Occipital lobe (tissue), 2 donors: ENCODE measurements around the gene LRRC49. TPM values are rescaled to one million over a fixed set of nuclear protein-coding genes. Genes with fewer than 3 reads are reported as not detected.

ENCODE experiments used
- DNase-seq: peaks from one replicate; lab custom pipeline; 2025; lab: John Stamatoyannopoulos, UW
- total RNA-seq: library from RNA; depleted of rRNA; stranded (reverse); fragments of >200 nt; gene quantifications from one replicate; pipeline ENCODE4 v1.2.3, GENCODE V29; 2014

The LRRC49 gene
- total RNA-seq, 1 donor from 2014 or later: 173 TPM

GRCh38 chr15:71051539-71051938, 158.9 kb downstream of the LRRC49 start:
- DNase-seq: no peak

- DNase-seq: no peak
Measured at GRCh38 chr15:71052356-71052755, 159.7 kb downstream of the LRRC49 start.

DNA sequence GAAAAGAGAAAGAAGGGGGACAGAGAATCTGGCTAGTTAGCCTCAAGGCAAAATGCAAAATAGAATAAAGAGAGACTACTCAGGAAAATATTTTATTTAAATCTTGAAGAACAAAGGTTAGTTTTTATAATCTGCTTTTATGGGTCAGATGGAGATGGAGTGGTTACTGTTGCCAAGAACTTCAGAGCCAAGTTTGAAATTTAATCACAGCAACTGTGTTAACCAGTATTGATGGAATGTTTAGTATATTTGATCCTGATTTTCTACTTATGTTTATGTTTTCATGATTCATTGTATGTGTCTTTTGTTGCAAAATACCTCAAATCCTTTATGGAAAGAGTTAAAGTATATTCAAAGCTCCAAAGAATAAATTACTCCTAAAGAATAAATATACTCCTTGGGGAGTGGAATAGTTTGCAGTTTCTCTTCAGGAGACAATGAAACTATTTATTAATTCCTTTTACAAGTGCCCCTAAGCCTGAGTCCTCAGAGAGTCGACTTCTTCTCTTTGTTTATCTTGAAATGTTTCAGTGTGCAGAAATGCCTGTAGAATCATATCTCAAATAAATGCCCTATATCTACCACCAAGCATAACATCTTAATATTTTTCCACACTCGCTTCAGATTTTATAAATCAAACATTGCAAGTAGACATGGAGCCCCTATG, 161.8 kb downstream of the LRRC49 start:
- DNase-seq: no peak

GRCh38 chr15:71055461-71055860, 162.8 kb downstream of the LRRC49 start:
- no peak for DNase-seq

DNA sequence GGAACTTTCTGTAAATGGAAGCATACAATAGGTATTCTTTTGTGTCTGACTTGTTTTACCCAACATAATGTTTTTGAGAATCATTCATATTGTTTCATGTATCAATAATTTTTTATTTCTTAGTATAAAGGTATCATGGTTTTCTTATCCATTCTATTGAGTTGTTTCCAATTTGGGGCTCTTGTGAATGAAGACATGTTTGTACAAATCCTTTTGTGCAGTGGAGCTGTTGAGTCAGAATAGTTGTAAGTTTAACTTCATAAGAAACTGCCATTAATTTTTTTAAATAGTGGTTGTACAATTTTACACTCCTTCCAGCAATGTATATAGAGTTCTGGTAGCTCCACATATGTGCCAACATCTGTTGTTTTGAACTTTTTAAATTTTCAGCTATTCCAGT, 163.5 kb downstream of the LRRC49 start:
- no peak for DNase-seq

DNA sequence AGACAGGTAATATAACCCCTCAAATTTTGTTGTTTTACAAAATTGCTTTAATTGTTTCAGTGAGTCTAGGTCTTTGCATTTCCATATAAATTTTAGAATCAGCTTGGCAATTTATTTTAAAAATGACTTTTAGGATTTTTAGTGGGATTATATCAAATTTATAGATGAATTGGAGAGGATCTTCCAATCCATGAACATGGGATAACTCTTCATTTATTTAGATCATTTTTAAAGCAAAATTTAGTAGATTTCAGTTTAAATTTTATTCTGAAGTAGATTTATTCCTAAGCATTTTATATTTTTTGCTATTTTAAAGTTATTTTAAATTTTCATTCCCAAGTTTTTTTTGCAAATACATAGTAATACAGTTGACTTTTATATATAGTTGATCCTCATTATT, 164.5 kb downstream of the LRRC49 start:
- DNase-seq: no peak

DNA sequence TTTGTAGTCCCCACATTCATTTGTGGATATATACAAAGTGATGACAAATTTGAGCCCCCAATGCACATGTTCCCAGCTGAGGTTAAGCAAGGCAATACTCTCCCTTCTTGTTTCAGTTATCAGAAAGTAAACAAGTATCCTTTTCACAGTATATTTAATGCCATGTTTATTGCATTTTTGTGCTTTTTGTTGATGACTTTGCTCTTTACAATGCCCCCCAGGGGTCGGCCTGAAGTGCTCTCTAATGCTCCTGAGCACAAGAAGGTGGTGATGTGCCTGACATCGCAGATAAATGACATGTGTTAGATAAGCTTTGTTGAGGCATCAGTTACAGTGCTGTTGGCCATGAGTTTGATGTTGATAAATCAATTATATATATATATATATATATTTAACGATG, 165.0 kb downstream of the LRRC49 start:
- no peak for DNase-seq

- DNase-seq: no peak
Measured at GRCh38 chr15:71060983-71061382, 168.4 kb downstream of the LRRC49 start.

DNA sequence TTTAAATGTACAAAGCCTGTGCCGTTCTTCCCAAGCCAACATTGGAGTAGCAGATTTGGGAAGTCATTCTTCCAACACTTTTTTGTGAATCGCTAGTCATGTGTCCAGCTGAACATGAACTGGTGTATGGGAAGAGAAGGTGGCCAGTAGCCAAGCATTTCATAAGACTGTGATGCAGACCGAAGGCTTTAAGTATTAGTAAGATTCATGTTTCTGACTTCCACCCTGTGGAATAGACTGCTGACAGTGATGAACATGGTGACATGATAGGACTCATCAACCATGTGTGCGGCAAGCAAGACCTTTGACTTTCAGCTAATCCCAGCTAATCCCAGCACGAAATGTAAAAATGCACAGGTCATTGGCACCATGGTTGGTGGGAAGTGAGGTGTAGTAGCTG, 174.4 kb downstream of the LRRC49 start:
- DNase-seq: no peak

GRCh38 chr15:71069693-71070092, 177.1 kb downstream of the LRRC49 start:
- no peak for DNase-seq

GRCh38 chr15:71071529-71071928, 178.9 kb downstream of the LRRC49 start:
- DNase-seq: no peak

- no peak for DNase-seq
Measured at GRCh38 chr15:71072423-71072822, 179.8 kb downstream of the LRRC49 start.

GRCh38 chr15:71078506-71079207, 186.0 kb downstream of the LRRC49 start:
- no peak for DNase-seq

- DNase-seq: no peak
Measured at GRCh38 chr15:71079208-71080044, 186.8 kb downstream of the LRRC49 start.

DNA sequence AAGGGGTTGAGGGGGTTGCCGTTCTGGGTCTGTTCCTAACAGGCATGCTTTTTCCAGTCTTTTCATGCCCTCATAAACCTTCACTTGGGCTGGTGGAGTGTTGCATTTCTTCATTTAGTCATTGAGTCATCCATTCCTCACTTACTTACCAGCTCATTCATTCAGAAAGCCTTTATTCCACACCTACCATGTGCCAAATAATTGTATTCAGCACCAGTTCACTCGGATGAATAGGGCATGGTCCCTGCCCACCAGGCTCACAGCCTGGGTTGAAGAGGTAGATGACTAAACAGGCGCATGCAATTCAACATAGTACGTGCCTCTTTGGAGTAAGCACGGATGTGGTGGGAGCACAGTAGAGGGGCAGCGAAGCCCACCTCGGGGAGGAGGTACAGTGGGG, 187.5 kb downstream of the LRRC49 start:
- DNase-seq: no peak

DNA sequence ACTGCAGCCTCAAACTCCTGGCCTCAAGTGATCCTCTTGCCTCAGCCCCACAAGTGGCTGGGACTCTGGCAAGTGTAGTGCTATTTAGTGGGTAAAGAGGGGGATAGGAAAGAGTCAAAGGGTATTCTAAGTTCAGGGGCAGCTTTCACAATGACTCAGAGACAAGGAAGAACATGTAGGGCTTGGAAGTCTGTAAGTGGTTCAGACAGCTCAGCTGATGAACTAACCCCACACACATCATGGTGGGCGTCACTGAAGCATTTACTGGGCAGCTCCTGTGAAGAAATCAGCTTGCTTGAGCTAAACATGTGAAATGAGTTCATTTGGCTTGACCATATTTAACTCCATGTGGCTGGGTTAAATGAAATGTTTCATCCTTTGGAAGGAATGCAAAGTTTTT, 188.1 kb downstream of the LRRC49 start:
- DNase-seq: no peak

DNA sequence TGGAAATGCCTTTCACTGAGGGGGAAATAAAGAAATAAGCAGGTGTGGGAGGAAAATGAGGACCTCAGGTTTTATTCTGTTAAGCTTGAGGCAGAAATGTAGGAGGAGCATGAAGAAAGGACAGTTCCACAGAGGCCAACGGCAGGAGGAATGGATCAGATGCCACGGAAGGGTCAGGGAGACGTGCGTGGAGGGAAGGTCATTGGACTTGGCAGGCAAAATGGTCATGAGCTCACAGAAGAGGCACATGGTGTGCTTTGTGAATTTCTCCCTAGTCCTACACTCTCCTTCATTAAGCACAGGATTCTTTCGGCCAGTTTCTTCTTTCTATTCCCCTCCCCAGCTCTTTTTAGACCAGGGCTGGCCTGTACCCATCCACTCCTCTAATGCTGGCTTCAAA, 190.2 kb downstream of the LRRC49 start:
- no peak for DNase-seq

GRCh38 chr15:71083349-71083748, 190.7 kb downstream of the LRRC49 start:
- no peak for DNase-seq

- no peak for DNase-seq
Measured at GRCh38 chr15:71084264-71084663, 191.6 kb downstream of the LRRC49 start.

DNA sequence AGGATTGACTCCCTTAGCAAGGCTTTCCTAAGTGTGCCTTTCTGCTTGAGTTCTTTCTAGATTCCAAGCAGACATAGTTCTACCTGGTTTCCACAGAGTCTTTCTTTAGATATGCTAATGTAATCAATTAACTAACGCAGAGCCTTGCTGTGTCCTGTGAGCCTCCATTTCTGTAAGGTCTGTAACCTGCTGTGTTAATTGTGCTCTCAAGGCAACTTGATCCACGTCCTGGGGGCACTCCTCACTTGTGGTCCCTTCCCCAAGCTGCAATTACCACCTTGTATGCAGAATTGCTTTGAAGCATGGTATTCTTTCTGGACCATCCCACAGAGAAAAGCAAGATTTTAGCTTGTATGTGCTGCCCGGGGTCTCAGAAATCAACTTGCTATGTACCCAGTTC, 193.2 kb downstream of the LRRC49 start:
- no peak for DNase-seq

DNA sequence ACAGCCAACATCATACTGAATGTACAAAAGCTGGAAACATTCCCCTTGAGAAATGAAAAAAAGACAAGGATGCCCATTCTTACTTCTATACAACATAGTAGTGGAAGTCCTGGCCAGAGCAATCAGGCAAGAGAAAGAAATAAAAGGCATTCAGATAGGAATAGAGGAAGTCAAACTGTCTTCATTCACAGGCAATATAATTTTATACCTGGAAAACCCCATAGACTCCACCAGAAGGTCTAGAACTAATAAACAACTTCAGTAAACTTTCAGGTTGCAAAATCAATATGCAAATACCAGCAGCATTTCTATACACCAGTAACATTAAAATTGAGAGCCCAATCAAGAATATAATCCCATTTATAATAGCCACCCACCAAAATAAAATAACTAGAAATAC, 195.5 kb downstream of the LRRC49 start:
- no peak for DNase-seq

DNA sequence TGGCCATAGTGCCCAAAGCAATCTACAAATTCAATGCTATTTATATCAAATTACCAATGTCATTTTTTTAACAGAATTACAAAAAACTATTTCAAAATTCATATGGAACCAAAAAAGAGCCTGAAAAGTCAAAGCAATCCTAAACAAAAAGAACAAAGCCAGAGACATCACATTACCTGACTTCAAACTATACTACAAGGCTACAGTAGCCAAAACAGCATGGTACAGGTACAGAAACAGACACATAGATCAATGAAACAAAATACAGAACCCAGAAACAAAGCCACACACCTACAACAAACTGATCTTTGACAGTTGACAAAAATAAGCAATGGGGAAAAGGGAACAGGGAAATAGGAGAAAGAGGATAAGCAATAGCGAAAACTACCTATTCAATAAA, 196.1 kb downstream of the LRRC49 start:
- DNase-seq: no peak

DNA sequence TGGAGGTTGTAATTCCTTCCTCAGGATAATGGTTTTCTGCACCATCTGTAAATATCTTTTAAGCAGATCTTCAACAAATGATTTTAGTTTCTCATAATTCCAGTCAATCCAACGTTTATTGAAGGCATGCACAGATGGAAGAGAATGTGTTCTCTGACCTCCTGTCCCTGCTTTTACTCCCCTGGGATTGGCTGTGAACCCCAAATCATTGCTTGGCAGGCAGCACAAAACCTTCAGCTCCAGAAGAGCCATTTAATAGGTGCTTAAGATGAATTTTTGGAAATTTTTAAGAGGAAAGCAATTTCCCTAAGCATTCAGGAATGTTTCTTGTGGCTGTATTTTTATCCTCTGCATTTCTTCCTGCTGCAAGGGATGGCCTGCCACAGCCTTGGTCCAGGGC, 197.2 kb downstream of the LRRC49 start:
- DNase-seq: no peak
